SKM-1 treated with dmso at 0.1 percent for 144 hours (cell line): ENCODE results near the gene MGAT4C.

Experiments used
- DNase-seq: peaks from one replicate; lab custom pipeline; 2025; ENCODE audit not compliant: unreplicated experiment; lab: John Stamatoyannopoulos, UW

Gene MGAT4C

DNA sequence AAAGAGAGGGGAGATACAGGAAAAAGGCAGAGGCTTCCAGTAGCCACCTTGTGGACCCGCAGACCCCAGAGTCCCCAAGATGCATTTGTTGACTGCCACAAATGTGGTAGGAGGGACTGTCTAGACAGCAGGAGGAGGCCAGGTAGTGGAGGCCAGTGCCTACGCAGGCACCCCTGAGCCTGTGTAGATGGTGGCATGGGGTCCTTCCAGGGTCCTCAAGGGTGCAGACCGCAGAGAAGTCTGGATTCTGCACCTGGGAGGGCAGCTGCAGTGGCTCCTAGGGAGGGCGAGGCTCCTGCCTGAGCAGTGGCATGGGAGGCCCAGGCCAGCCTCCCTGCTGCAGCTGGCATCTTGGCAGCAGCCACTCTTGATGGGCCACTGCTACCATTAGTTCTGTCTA lies 262.4 kb downstream of the MGAT4C start:
- no peak for DNase-seq

DNA sequence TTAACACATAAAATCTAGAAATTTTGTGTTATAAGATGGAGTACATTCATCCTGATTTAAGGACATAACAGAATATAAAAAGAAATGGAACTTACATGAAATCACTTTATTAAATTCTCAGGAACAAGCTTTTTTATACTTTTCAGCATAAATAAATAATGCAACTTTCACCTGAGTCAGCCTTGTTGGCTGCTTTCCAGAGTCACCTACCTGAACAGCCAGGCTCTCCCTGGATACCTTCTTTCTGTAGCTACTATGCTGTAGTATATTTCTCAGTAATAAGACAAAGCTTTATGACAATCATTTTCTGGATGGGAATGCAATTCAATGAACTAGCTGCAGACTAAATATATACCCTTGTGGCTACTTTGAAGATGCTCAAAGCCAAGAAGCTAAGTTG lies 270.2 kb downstream of the MGAT4C start:
- no peak for DNase-seq

DNA sequence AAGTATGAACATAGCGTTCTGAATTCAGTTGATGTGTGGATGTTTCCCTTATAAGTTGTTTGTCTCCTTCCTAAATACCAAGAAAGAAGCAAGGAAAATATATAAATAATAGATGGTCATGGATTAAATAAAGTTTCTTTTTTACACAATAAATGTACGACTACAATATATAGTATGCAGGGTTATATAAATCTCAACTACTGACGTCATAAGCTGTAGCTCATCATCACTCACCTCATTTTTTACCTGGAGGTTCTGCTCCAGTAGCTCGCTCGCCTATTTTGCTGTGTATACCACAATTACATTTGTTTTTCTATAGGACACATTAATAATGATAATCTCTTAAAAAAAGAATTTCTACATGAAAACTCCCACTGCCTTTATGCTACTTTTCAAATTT lies 272.6 kb downstream of the MGAT4C start:
- no peak for DNase-seq

DNA sequence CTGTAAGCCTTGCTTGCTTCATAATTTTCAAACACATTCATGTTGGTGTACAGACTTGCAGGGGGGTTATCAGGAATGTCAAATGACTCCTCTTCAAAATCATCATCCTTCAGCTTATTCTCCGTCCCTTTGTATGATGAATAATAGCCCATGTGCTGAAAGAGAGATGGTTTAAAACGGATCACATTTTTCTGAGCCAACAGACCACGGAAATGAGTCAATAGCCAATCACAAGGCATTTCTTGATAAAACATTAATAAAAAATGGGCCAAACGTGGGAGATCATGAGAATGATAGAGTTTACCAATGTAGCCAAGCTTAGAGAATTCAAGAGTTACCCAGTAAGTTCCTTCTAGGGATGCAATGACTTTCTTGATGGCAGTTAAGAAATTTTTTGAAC lies 276.6 kb downstream of the MGAT4C start:
- DNase-seq: no peak

DNA sequence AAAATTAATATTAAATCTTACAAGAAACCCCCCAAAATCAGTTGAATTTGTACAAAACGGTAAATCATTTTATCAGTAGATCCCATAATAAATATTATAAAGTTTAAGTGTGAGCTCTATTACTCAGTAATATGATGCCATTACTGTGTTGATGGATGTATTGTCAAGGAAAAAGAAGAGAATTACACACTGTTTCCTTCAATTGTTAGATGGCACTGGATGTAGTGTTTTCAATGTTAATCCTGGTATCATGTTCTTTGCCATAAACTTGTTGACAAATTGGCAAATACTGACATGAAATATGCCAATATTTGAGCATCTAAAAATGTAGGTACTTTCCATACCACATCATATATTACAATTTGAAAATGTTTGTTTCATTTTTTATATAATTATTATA lies 280.5 kb downstream of the MGAT4C start:
- no peak for DNase-seq

DNA sequence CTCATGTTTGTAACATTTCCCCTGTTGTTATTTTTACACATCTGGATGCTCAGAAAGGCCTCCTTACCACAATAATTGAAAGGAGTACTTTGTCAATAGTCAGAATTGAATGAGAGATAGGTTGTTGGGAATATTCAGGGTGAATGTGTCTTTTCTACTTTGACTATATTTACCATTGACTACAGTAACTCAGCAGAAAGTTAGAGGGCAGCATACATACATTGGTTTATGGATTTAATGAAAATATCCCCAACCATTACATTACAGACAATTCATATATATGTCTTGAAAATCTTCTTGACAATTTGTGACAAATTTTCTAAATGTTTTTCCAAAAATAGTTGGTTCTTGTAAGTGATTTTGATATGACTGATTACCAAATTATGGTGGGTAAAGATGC lies 284.4 kb downstream of the MGAT4C start:
- no peak for DNase-seq

DNA sequence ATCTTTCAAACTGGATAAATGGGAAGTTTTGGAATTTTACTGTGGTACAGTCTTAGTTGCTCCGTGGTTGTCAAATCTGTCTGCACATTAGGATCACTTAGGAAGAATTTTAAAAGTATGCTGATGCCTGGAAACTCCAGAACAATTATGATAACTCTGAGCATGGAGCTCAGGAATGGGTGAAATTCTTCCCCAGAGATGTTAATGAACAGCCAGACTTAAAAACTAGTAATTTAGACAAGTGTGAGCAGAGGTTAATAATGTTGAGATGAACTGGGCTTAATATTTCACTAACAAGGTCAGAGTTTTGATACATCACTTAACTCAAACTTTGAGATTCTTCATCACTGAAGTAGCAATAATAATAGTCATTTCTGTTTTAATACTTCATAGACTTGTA lies 287.6 kb downstream of the MGAT4C start:
- no peak for DNase-seq

DNA sequence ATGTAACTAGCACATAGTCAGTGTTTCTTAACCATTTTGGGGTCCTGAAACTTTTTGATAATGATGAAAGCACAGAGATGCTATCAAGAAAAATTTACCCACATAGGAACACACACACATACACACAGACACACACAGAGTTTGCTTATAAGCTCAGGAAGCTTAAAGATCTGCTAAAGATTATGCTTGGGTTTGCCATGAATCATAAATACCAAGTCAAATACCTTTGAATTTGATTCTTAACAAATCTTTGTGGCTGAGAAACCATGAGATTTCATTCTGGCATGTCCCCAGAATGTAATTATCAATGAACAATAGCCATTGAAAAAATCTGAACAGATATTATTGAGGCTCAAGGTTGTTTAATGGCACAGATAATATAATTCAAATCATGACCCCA lies 292.9 kb downstream of the MGAT4C start:
- no peak for DNase-seq

DNA sequence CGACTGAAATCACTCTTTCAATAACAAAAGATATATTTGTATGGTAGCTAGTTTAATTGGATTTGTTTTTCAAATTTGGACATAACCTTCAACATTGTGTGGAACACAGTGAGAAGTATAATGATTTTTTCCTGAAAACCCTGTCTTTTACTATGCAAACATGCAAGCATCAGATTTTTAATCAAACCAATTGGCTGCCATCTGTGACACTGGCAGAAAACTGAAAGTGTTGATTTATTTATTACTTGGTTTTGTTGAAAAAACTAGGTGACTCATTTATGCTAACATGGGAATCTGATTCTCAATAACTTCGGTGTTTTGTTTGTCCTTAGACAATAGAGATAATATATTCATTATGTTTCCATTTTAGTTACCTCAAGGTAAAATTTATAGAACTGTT lies 300.1 kb downstream of the MGAT4C start:
- no peak for DNase-seq

DNA sequence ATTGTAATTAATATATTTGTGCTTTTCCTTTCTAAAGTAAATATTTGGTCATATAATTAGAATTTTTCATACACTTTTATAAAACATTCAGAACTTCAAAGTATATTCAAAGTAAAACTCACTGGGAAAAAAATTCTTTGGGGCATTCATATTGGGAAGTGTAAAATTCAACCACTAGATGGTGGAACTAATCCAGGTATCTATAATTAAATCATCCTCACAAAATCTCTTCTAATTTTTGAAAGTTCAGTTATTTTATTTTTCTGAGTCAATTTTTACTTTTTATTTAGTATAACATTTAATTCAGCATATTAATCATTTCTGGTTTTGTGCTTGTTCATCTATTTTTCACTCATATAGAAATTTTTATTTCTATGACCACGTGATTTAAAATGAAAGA lies 301.1 kb downstream of the MGAT4C start:
- no peak for DNase-seq

DNA sequence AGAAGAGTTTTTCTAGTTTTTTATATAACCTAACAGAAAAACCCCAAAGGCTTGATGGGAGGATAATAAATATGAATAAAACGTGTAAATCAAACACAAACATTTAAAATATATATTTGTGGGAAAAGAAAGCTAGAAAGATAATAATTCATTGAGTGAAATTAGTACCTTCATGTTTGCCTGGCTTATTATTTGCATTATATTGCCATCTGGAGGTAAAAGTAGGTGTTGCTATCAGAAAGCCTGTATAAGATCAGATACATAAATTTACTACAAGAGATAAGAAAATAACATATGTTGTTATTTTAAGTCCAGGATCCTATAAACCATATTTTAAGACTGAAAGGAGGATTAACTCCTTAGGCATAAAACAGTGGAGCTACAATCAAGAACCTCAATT lies 304.4 kb downstream of the MGAT4C start:
- DNase-seq: no peak

DNA sequence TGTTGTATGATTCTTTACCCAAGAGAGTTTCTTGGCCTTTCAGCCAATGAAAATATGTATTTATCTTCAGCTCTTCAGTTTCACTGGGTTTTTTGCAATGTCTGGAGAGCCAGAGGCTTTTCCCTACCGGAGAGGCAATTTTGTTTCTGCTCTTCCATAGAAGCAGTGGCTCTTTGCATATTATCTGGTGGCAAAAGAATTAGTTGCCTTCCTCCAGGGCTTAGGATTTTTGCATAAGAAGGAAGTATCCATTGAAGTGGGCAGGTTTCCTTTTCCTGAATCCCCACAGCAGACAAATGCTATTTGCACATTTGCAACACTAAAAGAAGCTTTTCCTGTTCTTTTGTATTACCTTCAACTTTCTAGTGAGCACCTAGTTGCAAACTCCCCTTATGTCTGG lies 306.9 kb downstream of the MGAT4C start:
- DNase-seq: no peak

DNA sequence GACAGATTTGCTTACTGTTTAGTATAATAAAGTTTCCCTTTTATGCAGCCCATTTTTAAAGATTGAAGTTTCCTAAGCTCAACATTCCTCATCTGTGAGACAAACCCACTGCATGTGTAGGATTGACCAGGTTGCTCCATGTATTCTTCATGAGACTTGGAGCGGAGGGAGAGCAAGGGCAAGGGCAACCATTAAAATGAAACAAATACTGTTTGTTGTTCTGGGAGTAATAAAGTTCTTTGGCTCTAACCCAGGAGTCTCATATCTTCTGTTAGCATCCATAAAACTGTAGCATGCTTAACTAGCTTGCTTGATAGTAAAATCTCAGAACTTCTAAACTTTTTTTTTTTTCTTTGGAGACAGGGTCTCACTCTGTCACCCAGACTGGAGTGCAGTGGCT lies 307.9 kb downstream of the MGAT4C start:
- no peak for DNase-seq

DNA sequence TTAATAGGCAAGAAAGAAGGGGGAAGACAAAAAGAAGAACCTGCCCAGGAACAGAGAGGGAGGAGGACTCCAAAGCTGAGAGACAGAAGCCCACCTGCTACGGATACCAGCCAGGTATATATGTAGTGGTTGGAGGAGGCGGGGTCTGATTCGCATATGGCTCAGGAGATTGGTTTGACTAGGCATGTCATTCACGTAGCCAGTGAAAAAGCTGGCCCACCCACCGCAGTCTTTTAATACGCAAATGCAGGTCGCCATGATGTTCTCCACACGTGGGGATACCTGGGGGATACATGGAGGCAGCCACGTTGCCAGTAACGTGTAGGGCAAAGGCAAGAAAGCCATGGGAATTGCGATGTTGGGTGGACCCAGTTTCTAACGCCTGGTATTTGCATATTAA lies 308.9 kb downstream of the MGAT4C start:
- DNase-seq: no peak

DNA sequence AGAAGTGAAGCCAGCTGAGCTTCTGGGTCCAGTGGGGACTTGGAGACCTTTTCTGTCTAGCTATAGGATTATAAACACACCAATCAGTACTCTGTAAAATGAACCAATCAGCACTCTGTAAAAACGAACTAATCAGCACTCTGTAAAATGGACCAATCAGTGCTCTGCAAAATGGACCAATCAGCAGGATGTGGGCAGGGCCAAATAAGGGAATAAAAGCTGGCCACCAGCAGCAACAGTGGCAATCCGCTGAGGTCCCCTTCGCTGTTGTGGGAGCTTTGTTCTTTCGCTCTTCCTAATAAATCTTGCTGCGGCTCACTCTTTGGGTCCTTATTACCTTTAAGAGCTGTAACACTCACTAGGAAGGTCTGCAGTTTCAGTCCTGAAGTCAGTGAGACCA lies 309.8 kb downstream of the MGAT4C start:
- no peak for DNase-seq

DNA sequence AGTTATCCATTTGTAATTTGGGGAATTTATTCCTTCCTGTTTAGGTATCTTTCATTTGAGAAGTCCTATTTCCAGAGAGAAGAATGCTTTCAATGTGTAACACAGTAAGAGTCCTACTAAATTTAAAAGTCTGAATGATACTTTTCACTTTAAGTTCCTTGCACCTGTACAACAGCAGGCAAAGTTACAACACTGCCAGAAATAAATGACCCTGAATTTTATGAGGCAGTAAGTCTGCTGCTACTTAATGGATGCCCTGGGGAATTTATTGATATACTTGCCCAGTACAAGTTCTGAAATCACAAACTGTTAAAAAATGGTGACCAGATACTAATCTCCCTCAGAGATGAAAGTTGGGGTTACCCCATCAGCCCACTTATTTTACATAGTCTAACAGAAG lies 329.0 kb downstream of the MGAT4C start:
- DNase-seq: no peak

DNA sequence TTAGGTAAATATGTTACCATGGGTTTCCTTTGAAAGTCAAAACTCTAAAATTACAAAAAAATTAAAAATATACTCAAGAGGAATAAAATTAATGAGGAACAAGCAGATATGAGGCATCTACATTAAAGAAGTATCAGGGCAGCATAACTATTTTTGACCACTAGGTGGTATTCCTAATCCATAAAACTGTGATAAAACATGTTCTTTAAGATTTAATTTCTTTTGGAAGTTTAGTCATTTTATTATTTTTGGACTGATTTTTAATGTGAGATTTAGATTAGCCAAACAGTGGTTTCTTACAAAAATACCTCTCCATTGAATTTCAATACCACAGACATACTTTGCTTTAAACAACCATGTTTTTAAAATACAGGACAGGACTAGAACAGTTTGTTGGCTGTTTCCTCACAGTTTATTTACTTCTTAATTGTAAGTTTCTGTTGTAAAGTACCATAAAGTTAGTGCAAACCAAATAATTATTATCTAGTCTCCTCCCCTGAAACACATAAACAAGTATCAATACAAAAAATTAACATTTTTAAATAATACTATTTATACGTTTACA lies 332.3 kb downstream of the MGAT4C start:
- no peak for DNase-seq

DNA sequence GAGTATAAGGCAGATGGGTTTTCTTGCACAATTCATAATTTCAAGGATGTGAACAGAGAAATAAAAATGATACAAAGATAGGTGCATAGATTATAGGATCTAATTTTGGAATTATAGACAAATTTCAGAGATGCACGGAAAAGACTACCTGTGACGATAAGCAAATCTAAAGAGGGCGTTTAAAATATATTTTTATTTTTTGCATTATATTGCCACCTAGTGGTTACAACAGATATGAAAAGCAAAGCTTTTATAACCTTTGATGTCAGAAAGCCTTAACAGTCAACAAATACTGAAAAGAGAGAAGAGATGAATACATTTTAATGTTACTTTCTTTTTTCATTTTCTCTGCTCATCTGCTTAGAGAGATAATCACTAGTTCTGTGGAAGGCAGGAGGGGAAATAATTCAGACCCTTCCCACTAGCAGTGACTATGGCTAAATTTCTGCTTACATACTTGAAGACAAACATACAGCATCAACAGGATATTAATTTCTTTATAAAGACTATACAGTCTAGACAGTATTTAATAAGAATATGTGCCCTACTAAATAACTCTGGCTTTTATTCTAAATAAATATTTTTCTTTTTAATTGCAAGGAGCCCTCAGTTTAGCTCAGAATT lies 335.8 kb downstream of the MGAT4C start:
- peak; percentile 12 for DNase-seq
